Left lung (tissue), 10 donors: ENCODE data around the gene SEMA6D. TPM values are rescaled to one million over a fixed set of nuclear protein-coding genes. Genes with fewer than 3 reads are reported as not detected.

ENCODE experiments used
- ATAC-seq: fragments of 200-7000 bp; cut with Tn5 transposase; one replicate; pipeline ENCODE4 v1.9.1; 2020; ENCODE audit warnings: moderate library complexity
- DNase-seq, 4 donors: peaks; one replicate each; pipeline ENCODE4 v3.0.0-alpha.2; 2013 to 2020
- H3K27ac ChIP-seq, 2 donors: fragments of 200-600 bp; sonication (generic) in 1 of 2; one replicate each; pipeline versions ENCODE4 v1.5.0 to v1.8.0; 2020 to 2021
- H3K27me3 ChIP-seq, 2 donors: fragments of 200-600 bp; sonication (generic) in 1 of 2; one replicate each; pipeline versions ENCODE4 v1.5.0 to v1.8.0; 2020 to 2021
- H3K36me3 ChIP-seq, 2 donors: fragments of 200-600 bp; sonication (generic) in 1 of 2; one replicate each; pipeline versions ENCODE4 v1.5.0 to v1.8.0; 2020 to 2021
- H3K4me1 ChIP-seq, 2 donors: fragments of 200-600 bp; one replicate each; pipeline ENCODE4 v1.8.0; 2021
- H3K4me3 ChIP-seq, 2 donors: fragments of 200-600 bp; sonication (generic) in 1 of 2; one replicate each; pipeline versions ENCODE4 v1.5.0 to v1.8.0; 2020 to 2021; ENCODE audit warnings: mild to moderate bottlenecking in 1 of 2
- H3K9me3 ChIP-seq, 2 donors: fragments of 200-600 bp; sonication (generic) in 1 of 2; one replicate each; pipeline versions ENCODE4 v1.5.0 to v1.8.0; 2020 to 2021
- intact Hi-C, 2 donors: fragments of 100-400 bp; cut with DNase I; formaldehyde crosslinking; loops; one replicate each; pipeline versions ENCODE4 v1.11.2 to v1.14.2; 2022
- polyA plus RNA-seq, 6 donors: library from polyadenylated mRNA; unstranded; fragments of 120-200 nt; gene quantifications; one replicate each; pipeline ENCODE4 v1.2.1, GENCODE V29; 2013; ENCODE audit not compliant: insufficient read length in 6 of 6
- total RNA-seq, 2 donors: library from RNA; stranded (reverse); fragmentation: NEBNext Ultra II Directional; extraction: Animal tissue kit (Norgen Biotek cat#: 25700); gene quantifications; one replicate each; pipeline ENCODE4 v1.2.1, GENCODE V29; 2021
- TF ChIP-seq, protein P1 (sequence below), 2 donors: fragments of 200-600 bp; sonication (generic) in 1 of 2; IDR thresholded peaks; one replicate each; pipeline versions ENCODE4 v1.5.0 to v1.8.0; 2021; ENCODE audit warnings: antibody characterized with exemption in 2 of 2
- donor health status: DM: no; HTN: yes; CAD: no.
- donor health status: DM: no; HTN: no; CAD: no.

Gene SEMA6D
- total and polyA plus RNA-seq, 8 donors, result 5.9 to 48.2 (median 39.6) TPM

DNA sequence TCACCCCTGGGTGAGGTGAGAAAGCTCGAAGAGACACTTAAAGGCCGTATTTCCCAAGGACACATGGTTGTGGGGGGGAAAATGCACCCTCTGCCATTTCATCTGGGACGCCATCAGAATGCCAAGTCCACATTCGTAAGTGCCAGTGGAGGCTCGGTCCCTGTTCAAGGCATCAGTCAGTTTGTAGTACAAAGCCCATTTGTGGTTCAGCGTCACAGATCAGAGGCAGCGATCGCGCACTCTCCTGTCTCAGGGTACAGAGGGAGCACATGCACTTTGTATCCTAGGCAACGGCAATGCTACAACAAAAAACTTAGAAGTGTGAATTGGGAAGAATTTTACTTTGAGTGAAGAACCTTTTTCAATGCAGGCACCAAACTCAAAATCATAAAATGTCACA, 27.2 kb downstream of the SEMA6D start:
- Histone ChIP-seq H3K4me1 (no peaks in the 10 kb centered on the region), H3K9me3 (no peaks in the 10 kb centered on the region), H3K36me3 (no peaks in the 10 kb centered on the region), H3K4me3 (no peak overlapping the region), H3K27me3 (no peaks in the 10 kb centered on the region), H3K27ac (no peak overlapping the region)
- intact Hi-C loops, result no loop called here
- ATAC-seq (no peak), DNase-seq (no peak)
- TF ChIP-seq, protein P1, sequence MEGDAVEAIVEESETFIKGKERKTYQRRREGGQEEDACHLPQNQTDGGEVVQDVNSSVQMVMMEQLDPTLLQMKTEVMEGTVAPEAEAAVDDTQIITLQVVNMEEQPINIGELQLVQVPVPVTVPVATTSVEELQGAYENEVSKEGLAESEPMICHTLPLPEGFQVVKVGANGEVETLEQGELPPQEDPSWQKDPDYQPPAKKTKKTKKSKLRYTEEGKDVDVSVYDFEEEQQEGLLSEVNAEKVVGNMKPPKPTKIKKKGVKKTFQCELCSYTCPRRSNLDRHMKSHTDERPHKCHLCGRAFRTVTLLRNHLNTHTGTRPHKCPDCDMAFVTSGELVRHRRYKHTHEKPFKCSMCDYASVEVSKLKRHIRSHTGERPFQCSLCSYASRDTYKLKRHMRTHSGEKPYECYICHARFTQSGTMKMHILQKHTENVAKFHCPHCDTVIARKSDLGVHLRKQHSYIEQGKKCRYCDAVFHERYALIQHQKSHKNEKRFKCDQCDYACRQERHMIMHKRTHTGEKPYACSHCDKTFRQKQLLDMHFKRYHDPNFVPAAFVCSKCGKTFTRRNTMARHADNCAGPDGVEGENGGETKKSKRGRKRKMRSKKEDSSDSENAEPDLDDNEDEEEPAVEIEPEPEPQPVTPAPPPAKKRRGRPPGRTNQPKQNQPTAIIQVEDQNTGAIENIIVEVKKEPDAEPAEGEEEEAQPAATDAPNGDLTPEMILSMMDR (IDR thresholded peaks at IDR 0.05), result no peak

GRCh38 chr15:47744973-47745372, 27.7 kb downstream of the SEMA6D start:
- no peaks in the 10 kb centered on the region for H3K36me3 ChIP-seq
- no peak for ATAC-seq
- no peaks in the 10 kb centered on the region for H3K9me3 ChIP-seq
- TF ChIP-seq, protein P1 (IDR thresholded peaks at IDR 0.05), result no peak
- no peaks in the 10 kb centered on the region for H3K27me3 ChIP-seq
- H3K4me1 ChIP-seq, result no peaks in the 10 kb centered on the region
- DNase-seq, result no peak
- H3K27ac ChIP-seq, result no peak overlapping the region
- no peak overlapping the region for H3K4me3 ChIP-seq
- intact Hi-C loops, result no loop called here

- no peak for DNase-seq
- no peak overlapping the region for H3K4me3 ChIP-seq
- intact Hi-C loops, result no loop called here
- no peaks in the 10 kb centered on the region for H3K36me3 ChIP-seq
- no peak overlapping the region for H3K27ac ChIP-seq
- H3K9me3 ChIP-seq, result no peaks in the 10 kb centered on the region
- no peaks in the 10 kb centered on the region for H3K4me1 ChIP-seq
- TF ChIP-seq, protein P1 (IDR thresholded peaks at IDR 0.05), result no peak
- no peaks in the 10 kb centered on the region for H3K27me3 ChIP-seq
- no peak for ATAC-seq
Measured at GRCh38 chr15:47746516-47746915, 29.2 kb downstream of the SEMA6D start.

DNA sequence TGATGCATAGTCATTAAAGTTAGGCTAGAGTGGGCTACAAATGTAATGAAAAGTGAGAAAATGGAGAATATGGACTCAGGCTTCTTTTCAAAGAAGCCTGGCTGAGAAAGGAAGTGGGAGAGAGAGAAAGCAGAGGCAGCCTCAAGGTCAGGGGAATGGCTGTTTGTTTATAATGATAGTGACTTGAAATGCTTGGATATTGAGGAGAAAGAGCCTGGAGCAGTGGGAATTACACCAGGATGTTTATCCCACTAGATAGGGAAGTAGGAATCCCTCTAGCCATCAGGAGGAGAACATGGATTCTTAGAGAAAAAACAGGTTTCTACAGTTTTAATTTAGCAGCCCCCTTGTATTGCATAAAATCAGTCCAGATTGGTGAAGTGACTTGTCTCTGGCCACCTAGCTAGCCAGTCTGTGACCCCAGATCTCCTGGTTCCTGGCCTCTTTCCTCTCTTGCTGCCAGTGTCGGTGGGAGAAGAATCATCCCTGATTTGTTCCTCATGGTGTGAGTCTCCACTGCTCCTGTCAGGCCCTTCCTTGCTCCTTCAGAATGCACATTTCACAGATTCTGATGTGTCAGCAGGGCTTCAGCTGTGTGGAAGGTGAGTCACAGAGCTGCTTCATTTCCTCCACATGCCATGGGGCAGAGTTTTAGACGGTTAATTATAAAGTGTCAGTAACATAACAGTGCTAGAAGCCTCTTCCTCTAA, 32.9 kb downstream of the SEMA6D start:
- H3K4me3 ChIP-seq, result no peak overlapping the region
- intact Hi-C loops, result no loop called here
- TF ChIP-seq, protein P1 (IDR thresholded peaks at IDR 0.05), result no peak
- no peaks in the 10 kb centered on the region for H3K27me3 ChIP-seq
- H3K36me3 ChIP-seq, result no peaks in the 10 kb centered on the region
- H3K4me1 ChIP-seq, result no peaks in the 10 kb centered on the region
- DNase-seq, result no peak
- H3K27ac ChIP-seq, result no peak overlapping the region
- peak; percentile 50 for ATAC-seq
- H3K9me3 ChIP-seq, result peaks cover 0 to 24% of the 10 kb centered on the region in 2 donors

DNA sequence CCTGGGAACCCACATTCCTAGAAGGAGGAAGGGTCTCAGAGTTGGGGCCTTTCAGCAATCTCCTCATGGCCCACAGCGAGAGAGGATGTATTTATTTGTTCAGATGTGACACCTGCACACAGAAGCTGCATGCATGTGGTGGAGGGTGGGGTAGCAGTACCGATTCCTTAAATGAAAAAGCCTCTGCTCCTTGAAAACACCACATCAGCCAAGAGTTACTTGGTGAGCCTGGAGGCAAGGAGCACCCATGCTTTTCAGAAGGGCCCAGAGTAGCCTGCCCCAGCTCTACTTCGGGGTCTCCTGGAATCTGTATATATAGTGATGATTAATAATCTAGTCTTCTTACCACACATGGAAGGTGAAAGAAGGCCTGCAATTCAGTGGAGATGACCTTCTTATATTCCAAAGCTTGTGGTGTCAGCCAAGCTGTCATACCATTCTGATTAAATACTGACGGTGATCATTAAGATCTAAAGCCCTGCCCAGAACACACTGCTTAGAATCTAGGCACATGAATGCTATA, 33.5 kb downstream of the SEMA6D start:
- H3K4me1 ChIP-seq, result no peaks in the 10 kb centered on the region
- no peak overlapping the region for H3K27ac ChIP-seq
- TF ChIP-seq, protein P1 (IDR thresholded peaks at IDR 0.05), result no peak
- no peak overlapping the region for H3K4me3 ChIP-seq
- ATAC-seq (no peak), DNase-seq (no peak)
- no peaks in the 10 kb centered on the region for H3K27me3 ChIP-seq
- peaks cover 0 to 28% of the 10 kb centered on the region in 2 donors for H3K9me3 ChIP-seq
- intact Hi-C loops, result no loop called here
- H3K36me3 ChIP-seq, result no peaks in the 10 kb centered on the region
